AML-193 (cell line): ENCODE data around the gene PRKAG2.

Source experiments
- DNase-seq, 2 experiments: peaks; one replicate each; lab custom pipeline; 2025; lab: John Stamatoyannopoulos, UW

The PRKAG2 gene

DNA sequence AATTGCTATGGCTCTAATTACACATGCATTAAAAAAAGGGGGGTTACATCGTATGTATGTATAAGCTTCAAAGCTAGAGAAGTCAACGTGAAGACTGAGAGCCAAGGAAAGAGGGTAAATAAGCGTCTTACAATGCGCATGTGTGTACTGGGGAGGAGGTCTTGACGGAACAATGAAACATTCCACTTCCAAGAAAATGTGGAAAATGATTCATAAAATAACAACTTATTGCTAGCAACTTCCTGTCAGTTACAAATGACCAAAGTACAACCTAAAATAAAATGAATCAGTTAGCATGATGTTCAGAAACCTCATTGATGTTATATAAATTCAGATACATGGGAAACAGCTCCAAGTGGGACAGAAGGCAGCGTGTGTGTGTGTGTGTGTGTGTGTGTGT lies 253.1 kb downstream of the PRKAG2 start:
- DNase-seq = no peak

DNA sequence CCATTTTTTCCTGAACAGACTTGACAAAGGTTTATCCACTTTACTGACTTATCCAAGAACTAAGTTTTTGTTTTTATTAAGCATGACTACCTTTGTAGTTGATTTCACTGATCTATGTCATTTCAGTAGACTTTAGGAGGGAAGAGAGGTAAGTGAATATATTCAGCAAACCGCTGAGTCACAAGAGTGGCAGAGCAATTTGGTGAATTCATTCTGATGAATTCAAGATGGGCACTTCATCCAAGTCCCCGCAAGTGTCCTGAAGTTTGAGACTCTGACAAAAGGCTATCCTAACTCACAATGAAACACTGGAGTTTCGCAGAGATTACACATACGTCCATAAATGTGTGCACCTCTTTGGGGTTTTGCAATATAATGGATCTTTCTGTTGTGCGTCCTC lies 255.0 kb downstream of the PRKAG2 start:
- no peak for DNase-seq

DNA sequence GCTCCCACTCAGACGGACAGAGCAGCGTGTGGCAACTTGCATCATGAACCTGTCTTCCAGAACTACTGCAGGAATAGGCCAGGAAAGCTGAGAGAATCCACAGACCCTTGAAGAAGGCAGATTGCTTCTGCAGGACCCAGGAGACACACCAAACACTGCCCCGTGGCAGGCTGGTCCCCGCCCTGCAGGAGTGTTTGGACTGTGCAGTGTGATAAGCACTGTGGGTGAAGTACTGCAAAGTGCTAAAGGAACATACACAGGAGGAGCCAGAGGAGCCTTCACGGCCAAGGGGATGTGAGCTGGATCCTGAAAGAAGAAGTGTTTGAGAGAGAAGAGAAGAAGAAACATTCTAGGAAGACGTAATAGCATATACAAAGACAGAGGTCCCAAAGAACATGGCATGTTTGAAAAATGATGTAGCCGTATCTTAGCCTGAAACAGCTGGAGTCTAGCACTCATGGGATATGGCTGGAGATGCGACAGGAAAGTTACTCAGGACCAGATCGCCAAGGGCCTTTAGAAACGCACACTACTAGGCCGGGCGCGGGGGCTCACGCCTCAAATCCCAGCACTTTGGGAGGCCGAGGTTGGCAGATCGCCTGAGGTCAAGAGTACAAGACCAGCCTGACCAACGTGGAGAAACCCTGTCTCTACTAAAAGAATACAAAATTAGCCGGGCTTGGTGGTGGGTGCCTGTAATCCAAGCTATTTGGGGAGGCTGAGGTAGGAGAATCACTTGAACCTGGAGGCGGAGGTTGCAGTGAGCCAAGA lies 260.3 kb downstream of the PRKAG2 start:
- no peak for DNase-seq

DNA sequence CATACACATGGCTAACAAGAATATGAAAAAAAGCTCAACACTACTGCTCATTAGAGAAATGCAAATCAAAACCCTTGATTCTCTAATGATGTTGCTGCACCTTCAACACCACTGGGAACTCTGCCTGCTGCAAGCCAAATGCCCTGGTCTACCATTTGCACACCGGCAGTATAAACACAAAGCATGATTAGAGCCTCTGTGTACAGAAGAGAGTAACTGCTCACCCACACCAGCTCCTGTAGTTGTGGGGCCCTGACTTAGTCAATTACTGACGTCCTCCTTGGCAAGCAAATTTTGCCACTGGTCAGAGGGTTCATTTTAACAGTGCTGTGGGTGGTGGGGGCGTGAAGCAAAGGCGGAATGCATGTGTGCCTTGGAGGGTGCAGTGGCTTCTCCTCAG lies 261.1 kb downstream of the PRKAG2 start:
- no peak for DNase-seq

DNA sequence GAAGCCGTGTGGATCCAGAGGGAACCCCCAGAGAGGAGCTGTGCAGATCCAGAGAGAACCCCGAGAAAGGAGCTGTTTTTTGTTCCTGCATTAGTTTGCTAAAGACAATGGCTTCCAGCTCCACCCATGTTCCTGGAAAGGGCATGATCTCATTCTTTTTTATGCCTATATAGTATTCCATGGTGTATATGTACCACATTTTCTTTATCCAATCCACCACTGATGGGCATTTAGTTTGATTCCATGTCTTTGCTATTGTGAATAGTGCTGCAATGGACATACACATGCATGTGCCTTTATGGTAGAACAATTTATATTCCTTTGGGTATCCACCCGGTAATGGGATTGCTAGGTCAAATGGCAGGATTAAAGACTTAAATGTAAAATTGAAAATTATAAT lies 261.9 kb downstream of the PRKAG2 start:
- DNase-seq = no peak

DNA sequence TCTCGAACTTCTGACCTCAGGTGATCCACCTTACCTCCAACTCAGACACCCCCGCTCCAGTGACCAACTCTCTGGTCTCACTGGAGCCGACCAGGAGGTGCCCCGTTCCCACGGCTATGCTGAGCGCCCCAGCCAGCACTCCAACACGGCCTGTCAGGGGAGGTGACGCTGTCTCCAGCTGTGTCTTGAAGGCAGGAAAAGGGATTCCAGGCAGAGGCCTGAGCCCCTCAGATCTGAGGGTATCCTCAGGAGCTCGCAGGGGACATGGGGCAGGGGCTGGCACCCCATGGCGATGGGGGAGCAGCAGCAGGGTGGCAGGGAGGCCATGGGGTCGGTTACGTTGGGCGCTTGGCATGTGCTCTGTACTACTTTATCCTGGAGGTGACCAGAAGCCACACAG lies 262.9 kb downstream of the PRKAG2 start:
- no peak for DNase-seq

DNA sequence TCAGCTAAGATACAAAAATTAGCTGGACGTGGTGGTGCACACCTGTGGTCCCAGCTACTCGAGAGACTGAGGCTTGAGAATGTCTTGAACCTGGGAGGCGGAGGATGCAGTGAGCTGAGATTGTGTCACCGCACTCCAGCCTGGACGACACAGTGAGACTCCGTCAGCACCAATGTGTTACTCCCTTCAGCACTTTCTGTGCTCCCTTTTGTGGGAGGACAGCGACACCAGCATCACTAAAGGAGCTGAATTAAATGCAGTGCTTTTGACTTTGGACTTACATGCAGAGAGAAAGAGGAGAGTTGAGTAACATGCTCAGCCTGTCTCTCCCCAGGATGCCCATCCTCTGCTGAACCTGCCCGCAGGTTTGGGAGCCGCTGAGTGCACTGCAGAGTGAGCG lies 265.0 kb downstream of the PRKAG2 start:
- DNase-seq = no peak

DNA sequence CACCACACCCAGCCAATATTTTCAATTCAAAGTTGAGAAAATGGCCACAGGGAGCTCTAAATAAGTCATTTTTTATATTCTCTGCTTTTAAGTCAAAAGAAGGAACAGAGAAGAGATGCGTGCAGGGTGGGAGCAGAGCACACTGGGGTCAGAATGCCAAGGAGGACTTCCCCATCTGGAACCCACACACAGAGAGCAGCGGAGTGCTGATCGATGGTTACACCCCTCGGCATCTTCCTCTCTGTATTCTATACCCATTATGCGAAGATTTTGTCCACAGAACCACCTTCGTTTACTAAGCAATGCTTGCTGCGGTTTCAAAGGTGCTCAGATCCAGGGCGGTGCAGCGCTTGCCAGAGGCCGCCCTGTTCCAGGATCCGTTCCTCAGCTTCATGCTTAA lies 265.9 kb downstream of the PRKAG2 start:
- no peak for DNase-seq

DNA sequence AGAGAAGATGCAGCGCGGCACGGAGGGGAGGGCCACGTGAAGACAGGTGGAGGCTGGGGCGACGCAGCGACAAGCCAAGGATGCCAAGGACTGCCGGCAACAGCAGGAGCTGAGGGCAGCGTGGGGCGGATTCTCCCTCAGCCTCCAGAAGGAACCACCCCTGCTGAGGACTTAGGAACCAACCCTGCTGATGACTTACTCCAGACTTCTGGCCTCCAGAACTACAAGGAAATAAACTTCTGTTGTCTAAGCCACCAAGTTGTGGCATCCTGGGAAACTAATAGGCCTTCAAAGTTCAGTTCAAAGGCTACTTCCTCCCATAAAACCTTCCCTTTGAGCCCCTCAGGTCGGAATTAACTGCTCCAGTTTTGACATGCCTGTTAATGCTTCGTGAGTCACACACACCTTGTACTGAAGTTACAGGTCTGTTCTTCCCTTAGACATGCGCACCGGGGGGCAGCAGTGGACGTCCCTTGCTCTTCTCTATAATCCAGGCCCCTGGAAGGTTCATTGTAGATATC lies 268.8 kb downstream of the PRKAG2 start:
- DNase-seq = no peak

DNA sequence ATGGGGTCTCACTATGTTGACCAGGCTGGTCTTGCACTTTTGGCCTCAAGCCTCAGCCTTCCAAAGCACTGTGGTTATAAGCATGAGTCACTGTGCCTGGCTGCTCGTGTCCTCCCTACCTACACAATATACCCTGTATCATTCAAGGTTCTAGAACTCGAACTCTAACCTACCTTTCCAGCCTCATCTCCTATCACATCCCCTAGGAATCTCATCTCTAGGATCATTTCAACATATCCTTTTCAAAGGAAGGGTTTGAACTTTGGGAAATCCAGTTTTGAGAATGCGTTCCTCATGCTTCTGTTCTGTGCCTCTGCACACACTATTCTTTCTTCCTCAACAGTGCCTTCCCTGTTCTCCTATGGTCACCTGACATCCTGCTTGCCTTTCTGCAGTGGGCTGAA lies 269.4 kb downstream of the PRKAG2 start:
- no peak for DNase-seq

DNA sequence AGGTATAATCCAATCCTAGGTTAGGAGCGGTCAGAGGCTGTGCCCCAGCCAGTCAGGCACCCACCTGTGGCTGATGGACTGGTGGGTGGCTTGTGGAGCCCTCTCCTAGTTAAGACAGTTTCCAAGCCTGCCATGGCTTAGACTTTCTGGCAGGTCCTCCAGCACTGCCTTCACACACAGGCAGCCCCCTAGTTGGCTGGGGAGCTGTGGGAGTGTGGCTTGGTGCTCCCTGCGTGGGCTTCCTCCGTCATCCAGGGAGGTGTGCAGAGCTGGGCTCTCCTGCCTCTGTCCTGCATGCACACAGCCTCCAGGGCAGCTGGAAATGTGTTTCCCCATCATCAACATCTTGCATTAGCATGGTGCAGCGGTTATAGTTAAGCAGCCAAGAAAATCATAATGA lies 273.0 kb downstream of the PRKAG2 start:
- DNase-seq = no peak

DNA sequence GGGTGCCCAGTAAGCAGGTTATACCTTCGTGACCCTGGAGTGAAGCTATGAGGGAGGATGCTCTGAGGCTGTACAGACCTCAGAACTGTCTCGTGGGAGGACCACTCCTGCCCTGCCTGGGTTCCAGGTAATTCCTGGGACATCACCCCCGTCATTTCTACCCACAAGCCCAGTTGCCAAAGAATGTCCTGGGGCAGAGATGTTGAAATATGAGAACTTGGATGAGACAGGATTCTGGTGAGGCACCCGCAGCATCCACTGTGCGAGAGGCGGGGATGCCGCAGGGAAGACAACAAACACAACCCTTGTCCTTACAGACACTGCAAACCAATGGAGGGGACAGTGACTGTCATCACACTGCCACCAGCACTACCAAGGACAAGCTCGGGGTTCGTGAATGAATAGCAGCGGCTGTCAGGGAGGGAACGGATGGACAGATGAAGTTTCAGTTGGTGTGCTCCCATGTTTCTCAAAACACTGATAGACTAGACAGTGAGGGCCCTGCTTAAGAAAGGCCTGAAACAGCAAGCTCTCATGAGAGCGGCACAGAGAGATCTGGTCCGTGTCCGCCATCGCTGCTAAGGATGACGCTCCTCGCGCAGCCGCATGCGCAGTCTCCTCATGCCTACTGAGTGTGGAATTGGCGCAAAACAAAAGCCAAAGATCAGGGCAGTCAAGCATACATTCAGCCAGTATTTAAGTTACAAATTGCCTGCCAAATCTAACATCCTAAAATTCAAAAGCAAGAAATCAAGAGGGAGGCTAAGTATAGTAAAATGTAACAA lies 275.2 kb downstream of the PRKAG2 start:
- no peak for DNase-seq

DNA sequence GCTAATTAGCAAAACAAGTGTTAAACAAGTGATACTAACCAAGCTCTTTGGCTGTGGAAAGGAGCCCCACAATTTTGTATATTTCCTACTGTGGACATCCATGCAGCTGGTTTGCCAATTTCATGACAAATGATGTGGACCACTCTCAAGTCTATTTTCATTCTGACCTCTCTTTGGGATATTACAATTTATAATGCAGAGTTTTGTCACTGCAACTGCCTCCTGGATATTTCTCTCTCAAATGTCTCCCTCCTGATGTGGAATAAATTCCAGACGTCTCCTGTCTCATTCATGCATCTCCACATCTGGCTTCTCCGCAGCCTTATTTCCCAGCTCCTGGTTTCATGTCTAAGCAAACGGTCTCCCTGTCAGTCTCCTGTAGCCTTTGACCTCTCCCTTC lies 276.6 kb downstream of the PRKAG2 start:
- no peak for DNase-seq

DNA sequence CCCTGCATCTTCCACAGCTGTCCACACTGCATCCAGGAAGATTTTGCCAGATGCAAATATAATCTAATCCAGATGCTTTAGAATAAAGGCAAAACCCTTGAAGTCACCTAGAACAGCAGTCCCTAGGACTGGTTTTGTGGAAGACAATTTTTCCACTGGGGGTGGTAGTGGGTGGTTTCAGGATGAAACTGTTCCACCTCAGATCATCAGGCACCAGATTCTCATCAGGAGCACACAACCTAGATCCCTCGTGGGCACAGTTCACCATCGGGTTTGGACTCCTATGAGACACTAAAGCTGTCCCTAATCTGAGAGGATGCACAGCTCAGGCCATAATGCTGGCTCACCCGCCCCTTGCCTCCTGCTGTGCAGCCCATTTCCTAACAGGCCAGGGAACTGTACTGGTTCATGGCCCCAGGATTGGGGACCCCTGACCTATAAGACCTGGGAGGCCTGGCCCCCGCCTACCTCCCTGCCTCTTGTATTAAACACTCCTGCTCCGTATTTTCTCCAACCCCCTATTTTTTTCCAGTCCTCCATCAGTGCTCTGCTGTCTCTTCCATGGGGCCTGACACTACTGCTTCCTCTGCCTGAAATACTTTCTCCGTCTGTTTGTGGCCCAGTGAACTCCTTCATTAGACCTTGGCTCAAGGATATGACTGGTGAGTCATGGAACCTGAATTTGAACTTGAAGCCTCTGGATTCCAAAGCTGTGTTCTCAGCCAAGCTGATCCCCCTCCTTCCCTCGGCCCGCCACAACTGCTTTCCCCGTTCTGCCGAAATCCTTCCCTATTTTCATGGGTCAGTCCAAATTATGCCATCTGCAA lies 277.3 kb downstream of the PRKAG2 start:
- DNase-seq = no peak

DNA sequence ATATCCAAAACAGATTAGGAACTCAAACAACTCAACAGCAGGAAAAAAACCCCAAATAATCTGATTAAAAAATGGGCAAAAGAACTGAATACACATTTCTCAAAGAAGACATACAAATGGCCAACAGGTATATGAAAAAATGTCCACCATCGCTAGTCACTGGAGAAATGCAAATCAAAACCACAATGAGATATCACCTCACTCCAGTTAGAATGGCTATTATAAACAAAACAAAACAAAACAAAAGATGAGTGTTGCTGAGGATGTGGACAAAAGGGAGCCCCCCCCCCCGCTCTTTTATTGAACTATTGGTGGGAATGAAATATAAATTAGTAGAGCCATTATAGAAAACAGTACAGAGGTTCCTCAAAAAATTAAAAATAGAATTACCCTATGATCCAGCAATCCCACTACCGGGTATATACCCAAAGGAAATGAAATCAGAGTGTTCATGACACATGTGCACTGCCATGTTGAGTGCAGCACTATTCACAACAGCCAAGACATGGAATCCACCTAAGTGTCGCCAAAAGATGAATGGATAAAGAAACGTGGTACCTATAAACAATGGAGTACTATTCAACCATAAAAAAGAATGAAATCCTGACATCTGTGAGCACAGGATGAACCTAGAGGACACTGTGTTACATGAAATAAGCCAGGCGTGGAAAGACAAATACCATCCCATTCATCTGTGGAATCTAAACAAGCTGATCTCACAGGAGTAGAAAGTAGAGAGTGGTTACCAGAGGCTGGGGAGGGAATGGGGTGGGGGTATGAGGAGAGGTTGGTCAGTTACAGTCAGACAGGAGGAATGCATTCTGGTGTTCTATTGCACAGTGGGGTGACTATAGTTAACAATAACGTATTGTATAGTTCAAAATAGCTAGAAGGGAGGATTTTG lies 279.1 kb downstream of the PRKAG2 start:
- DNase-seq = no peak

DNA sequence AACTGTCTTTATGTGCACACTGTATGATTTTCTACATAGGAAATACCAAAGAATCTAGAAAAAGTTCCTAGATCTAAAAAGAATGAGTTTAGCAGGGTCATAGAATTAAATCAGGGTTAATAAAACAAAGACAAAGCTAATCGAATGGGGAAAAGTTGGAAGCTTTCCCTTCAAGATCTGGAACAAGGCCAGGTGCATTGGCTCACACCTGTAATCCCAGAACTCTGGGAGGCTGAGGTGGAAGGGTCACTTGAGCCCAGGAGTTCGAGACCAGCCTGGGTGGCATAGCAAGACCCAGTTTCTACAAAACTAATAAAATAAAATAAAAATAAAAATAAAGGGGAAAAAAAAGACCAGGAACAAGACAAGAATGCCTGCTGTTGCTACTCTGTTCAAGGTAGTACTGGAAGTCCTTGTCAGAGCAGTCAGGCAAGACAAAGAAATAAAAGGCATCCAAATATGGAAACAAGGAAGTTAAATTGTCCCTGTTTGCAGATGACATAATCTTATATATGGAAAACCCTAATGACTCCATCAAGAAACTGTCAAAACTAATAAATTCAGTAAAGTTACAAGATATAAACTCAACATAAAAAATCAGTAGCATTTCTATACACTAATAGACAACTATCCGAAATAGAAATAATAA lies 281.1 kb downstream of the PRKAG2 start:
- no peak for DNase-seq

DNA sequence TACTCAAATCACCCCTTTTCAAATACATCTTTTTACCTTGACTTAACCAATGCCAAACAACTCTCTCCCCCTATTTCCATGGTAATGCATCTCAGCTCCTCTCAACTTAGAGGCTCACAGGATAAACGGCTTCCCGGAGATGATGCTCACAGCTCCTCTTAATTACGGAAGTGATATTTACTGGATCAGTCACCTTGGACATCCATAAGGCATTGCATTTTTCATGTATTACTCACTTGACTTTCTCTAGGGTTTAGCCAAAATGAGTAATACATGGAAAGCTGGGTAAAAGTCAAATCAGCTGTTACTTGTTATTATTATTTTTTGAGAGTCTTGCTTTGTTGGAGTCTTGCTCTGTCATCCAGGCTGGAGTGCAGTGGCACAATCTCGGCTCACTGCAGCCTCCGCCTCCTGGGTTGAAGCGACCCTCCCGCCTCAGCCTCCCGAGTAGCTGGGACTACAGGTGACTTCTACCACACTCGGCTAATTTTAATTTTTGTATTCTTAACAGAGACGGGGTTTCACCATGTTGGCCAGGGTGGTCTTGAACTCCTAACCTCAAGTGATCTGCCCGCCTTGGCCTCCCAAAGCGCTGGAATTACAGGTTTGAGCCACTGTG lies 283.9 kb downstream of the PRKAG2 start:
- DNase-seq = no peak

DNA sequence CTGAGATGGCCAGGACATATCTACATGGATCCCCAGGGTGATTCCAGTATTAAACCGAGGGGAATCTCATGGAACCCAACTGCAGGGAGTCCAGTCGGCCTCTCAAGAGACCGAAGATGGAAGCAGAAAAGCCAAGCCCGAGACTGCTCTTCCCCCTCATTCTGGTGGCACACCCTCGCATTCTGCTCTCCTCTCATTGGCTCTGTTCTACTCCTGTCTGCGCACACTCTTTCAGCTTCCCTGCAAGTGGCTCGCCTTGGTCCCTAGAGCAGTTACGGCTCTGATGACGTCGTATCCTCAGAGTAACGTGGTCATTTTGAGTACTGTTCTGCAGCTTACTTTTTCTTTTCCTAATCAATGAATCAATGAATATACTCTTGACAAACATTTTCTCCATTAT lies 284.6 kb downstream of the PRKAG2 start:
- DNase-seq = no peak

DNA sequence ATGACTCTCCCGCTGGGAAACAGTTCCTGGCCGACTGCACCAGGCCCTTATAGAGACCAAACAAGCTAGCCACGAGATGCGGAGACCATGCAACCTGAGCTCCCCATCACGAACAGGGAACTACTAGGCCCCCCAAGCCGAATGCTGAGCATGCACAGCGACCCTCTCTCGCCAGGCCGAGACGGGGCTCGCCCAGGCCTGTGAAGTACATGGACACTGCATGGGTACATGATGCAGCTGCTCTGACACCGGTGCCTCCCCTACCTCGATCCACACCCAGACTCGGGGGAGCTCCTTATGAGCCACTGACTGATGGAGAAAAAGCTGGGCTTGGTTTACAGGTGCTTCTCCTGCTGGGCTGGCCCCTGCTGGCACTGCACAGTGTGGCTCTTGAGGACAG lies 285.0 kb downstream of the PRKAG2 start:
- no peak for DNase-seq
